GM12875 (cell line): ENCODE measurements around the gene IL19.

Experiments used
- H3K4me3 ChIP-seq: one replicate; pipeline ENCODE4 v1.5.1; 2011; ENCODE audit warnings: low read depth, low read length, control low read depth
- CTCF ChIP-seq: IDR thresholded peaks from 2 replicates; pipeline ENCODE4 v1.5.1; 2011; ENCODE audit warnings: low read depth, mild to moderate bottlenecking, control low read depth, inconsistent platforms, low read length, moderate library complexity, borderline replicate concordance; ENCODE audit not compliant: insufficient read depth

The IL19 gene

GRCh38 chr1:206885341-206886060 lies 114.9 kb downstream of the IL19 start:
- no peak for TF ChIP-seq CTCF
- H3K4me3 ChIP-seq: no peak overlapping the region

GRCh38 chr1:206886831-206887230 lies 116.3 kb downstream of the IL19 start:
- no peak for TF ChIP-seq CTCF
- H3K4me3 ChIP-seq: no peak overlapping the region

GRCh38 chr1:206887701-206888100 lies 117.1 kb downstream of the IL19 start:
- no peak for TF ChIP-seq CTCF

GRCh38 chr1:206890125-206891060 lies 119.8 kb downstream of the IL19 start:
- H3K4me3 ChIP-seq: no peak overlapping the region
- no peak for TF ChIP-seq CTCF

More at GRCh38 chr1:206887701-206888100, 117.1 kb downstream of the IL19 start:
- no peak overlapping the region for H3K4me3 ChIP-seq

- H3K4me3 ChIP-seq: no peak overlapping the region
- no peak for TF ChIP-seq CTCF
Observed at GRCh38 chr1:206891412-206891811, 120.8 kb downstream of the IL19 start.
